GM12873 (cell line): Measurements from ENCODE around the gene RPL18A.

ENCODE experiments used
- CTCF ChIP-seq: IDR thresholded peaks from 2 replicates; pipeline ENCODE4 v1.5.1; 2012; ENCODE audit warnings: low read depth, mild to moderate bottlenecking, moderate library complexity, low read length, control low read depth; ENCODE audit not compliant: insufficient read depth; ENCODE audit errors: missing control alignments

RPL18A gene

GRCh38 chr19:17871878-17872250 is 12.2 kb downstream of the RPL18A start, which contains the start of gene SLC5A5:
SLC5A5 (plus strand) TSS chr19:17871945; CDS start chr19:17872320, 375 bp downstream.
- TF ChIP-seq CTCF: no peak

- TF ChIP-seq CTCF: no peak
Observed at GRCh38 chr19:17872251-17873001, 12.7 kb downstream of the RPL18A start.

- TF ChIP-seq CTCF: no peak
Observed at GRCh38 chr19:17873786-17874757, 14.4 kb downstream of the RPL18A start.

GRCh38 chr19:17874758-17875135 is 15.0 kb downstream of the RPL18A start:
- no peak for TF ChIP-seq CTCF

GRCh38 chr19:17877696-17878095 is 18.0 kb downstream of the RPL18A start:
- no peak for TF ChIP-seq CTCF

GRCh38 chr19:17879466-17879865 is 19.8 kb downstream of the RPL18A start:
- TF ChIP-seq CTCF: no peak

GRCh38 chr19:17881701-17882100 is 22.0 kb downstream of the RPL18A start:
- no peak for TF ChIP-seq CTCF
